Ascending aorta (tissue), 2 donors: Measurements from ENCODE around the gene BCL6B. TPM values are rescaled to one million over a fixed set of nuclear protein-coding genes. Genes with fewer than 3 reads are reported as not detected.

Source experiments
- DNase-seq, 2 donors: peaks; one replicate each; pipeline ENCODE4 v3.0.0-alpha.2; 2019; ENCODE audit warnings: low spot score in 2 of 2
- H3K27ac ChIP-seq, 2 donors: fragments of 200-600 bp; sonication (generic); one replicate each; pipeline ENCODE4 v1.5.1; 2016 to 2017; ENCODE audit warnings: mild to moderate bottlenecking in 1 of 2
- H3K27me3 ChIP-seq: fragments of 200-600 bp; sonication (generic); one replicate; pipeline ENCODE4 v1.5.1; 2017
- H3K36me3 ChIP-seq, 2 donors: fragments of 200-600 bp; sonication (generic); one replicate each; pipeline ENCODE4 v1.5.1; 2016
- H3K4me1 ChIP-seq, 2 donors: fragments of 200-600 bp; sonication (generic); one replicate each; pipeline ENCODE4 v1.5.1; 2016 to 2017; ENCODE audit warnings: mild to moderate bottlenecking in 1 of 2
- H3K4me3 ChIP-seq, 2 donors: fragments of 200-600 bp; sonication (generic); one replicate each; pipeline ENCODE4 v1.5.1; 2016 to 2017; ENCODE audit warnings: mild to moderate bottlenecking in 1 of 2
- H3K9me3 ChIP-seq, 2 donors: fragments of 200-600 bp; sonication (generic); one replicate each; pipeline ENCODE4 v1.5.1; 2016
- CTCF ChIP-seq, 3 experiments: fragments of 200-600 bp in 2 of 3; fragments of 450-650 bp in 1 of 3; sonication (generic) in 2 of 3; IDR thresholded peaks; one replicate each; pipeline ENCODE4 v1.5.1; 2016 to 2019; ENCODE audit warnings: antibody characterized with exemption in 3 of 3, mild to moderate bottlenecking in 1 of 3, moderate library complexity in 1 of 3
- intact Hi-C: fragments of 100-400 bp; cut with DNase I; formaldehyde crosslinking; loops from one replicate; pipeline ENCODE4 v1.15.1; 2023
- total RNA-seq: library from RNA; depleted of rRNA; stranded (reverse); fragments of >200 nt; gene quantifications from one replicate; pipeline ENCODE4 v1.1.0, GENCODE V29; 2016

The BCL6B gene
- total RNA-seq, 1 donor from 2014 or later = 16.4 TPM

GRCh38 chr17:7064261-7064660 lies 41.4 kb downstream of the BCL6B start:
- DNase-seq = no peak
- H3K4me1 ChIP-seq = no peaks in the 10 kb centered on the region
- no peak for TF ChIP-seq CTCF (IDR thresholded peaks at IDR 0.05)
- H3K4me3 ChIP-seq = no peak overlapping the region
- intact Hi-C loops = no loop called here
- H3K27ac ChIP-seq = no peak overlapping the region
- no peaks in the 10 kb centered on the region for H3K27me3 ChIP-seq
- no peaks in the 10 kb centered on the region for H3K36me3 ChIP-seq
- H3K9me3 ChIP-seq = peaks cover 0 to 11% of the 10 kb centered on the region in 2 donors

- no peak for TF ChIP-seq CTCF (IDR thresholded peaks at IDR 0.05)
- Histone ChIP-seq H3K4me1 (no peaks in the 10 kb centered on the region), H3K27me3 (no peaks in the 10 kb centered on the region), H3K4me3 (no peak overlapping the region), H3K36me3 (no peaks in the 10 kb centered on the region), H3K9me3 (peaks cover 0 to 11% of the 10 kb centered on the region in 2 donors), H3K27ac (no peak overlapping the region)
- intact Hi-C loops = no loop called here
- DNase-seq = no peak
Observed at GRCh38 chr17:7067198-7067597, 44.3 kb downstream of the BCL6B start.

GRCh38 chr17:7068268-7068667 lies 45.4 kb downstream of the BCL6B start:
- no peaks in the 10 kb centered on the region for H3K4me1 ChIP-seq
- peaks cover 0 to 11% of the 10 kb centered on the region in 2 donors for H3K9me3 ChIP-seq
- intact Hi-C loops = no loop called here
- H3K4me3 ChIP-seq = no peak overlapping the region
- no peak overlapping the region for H3K27ac ChIP-seq
- DNase-seq = no peak
- H3K36me3 ChIP-seq = no peaks in the 10 kb centered on the region
- no peak for TF ChIP-seq CTCF (IDR thresholded peaks at IDR 0.05)
- no peaks in the 10 kb centered on the region for H3K27me3 ChIP-seq

GRCh38 chr17:7070712-7071111 lies 47.9 kb downstream of the BCL6B start:
- no peak for DNase-seq
- H3K9me3 ChIP-seq = peaks cover 0 to 11% of the 10 kb centered on the region in 2 donors
- no peak for TF ChIP-seq CTCF (IDR thresholded peaks at IDR 0.05)
- intact Hi-C loops = no loop called here
- H3K4me3 ChIP-seq = no peak overlapping the region
- no peaks in the 10 kb centered on the region for H3K4me1 ChIP-seq
- no peak overlapping the region for H3K27ac ChIP-seq
- no peaks in the 10 kb centered on the region for H3K36me3 ChIP-seq
- no peaks in the 10 kb centered on the region for H3K27me3 ChIP-seq

GRCh38 chr17:7072406-7072805 lies 49.6 kb downstream of the BCL6B start:
- H3K4me1 ChIP-seq = no peaks in the 10 kb centered on the region
- no peak overlapping the region for H3K4me3 ChIP-seq
- DNase-seq = no peak
- TF ChIP-seq CTCF (IDR thresholded peaks at IDR 0.05) = no peak
- H3K36me3 ChIP-seq = no peaks in the 10 kb centered on the region
- H3K9me3 ChIP-seq = peaks cover 0 to 11% of the 10 kb centered on the region in 2 donors
- no peaks in the 10 kb centered on the region for H3K27me3 ChIP-seq
- no peak overlapping the region for H3K27ac ChIP-seq
- intact Hi-C loops = no loop called here

DNA sequence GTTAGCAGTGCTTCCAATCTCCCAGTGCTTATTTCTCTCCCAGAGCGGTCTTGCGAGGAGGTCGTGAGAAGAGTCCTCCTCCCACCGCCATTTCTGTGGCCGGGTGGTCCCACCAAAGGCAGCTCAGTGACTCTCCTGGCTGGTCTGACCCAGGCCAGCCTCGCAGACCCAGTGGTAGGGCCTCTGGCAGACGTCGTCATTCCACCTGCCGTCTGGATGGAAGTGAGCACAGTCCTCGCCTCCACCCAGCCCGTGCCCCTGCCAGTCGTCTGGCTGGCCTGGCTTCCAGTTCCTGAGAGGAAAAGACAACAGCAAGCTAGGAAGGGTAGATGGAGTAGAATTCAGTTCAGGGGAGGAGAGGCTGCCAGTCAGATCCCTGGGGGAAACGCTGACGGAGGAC lies 52.1 kb downstream of the BCL6B start:
- Histone ChIP-seq H3K4me3 (no peak overlapping the region), H3K9me3 (no peaks in the 10 kb centered on the region), H3K4me1 (no peaks in the 10 kb centered on the region), H3K27me3 (no peaks in the 10 kb centered on the region), H3K27ac (no peak overlapping the region), H3K36me3 (no peaks in the 10 kb centered on the region)
- TF ChIP-seq CTCF (IDR thresholded peaks at IDR 0.05) = no peak
- DNase-seq = peak in 1 of 2 donors; percentile 53
- intact Hi-C loops = no loop called here
